H1 (cell line): ENCODE results near the gene RRAS. TPM values are rescaled to one million over a fixed set of nuclear protein-coding genes. Genes with fewer than 3 reads are reported as not detected.

Experiments
- BACH1 ChIP-seq: IDR thresholded peaks from 2 replicates; pipeline ENCODE4 v1.6.1; 2012; ENCODE audit warnings: low read length, improper control_type of control experiment
- polyA plus RNA-seq, 7 experiments: library from polyadenylated mRNA; depleted of rRNA in 3 of 7; stranded (reverse) in 5 of 7; unstranded in 2 of 7; fragments of >200 nt in 5 of 7; fragments of 200-250 nt in 2 of 7; gene quantifications; 1 replicate in 5 of 7; 2 replicates in 1 of 7; 4 replicates in 1 of 7; pipeline versions ENCODE4 v1.2.1 to v1.2.3, GENCODE V29; 2011 to 2013; ENCODE audit warnings: missing spikeins in 2 of 7, mixed read lengths in 2 of 7
- total RNA-seq: library from RNA; stranded (reverse); fragmentation: NEBNext Ultra II Directional; extraction: Animal tissue kit (Norgen Biotek cat#: 25700); gene quantifications from 2 replicates; pipeline ENCODE4 v1.2.1, GENCODE V29; 2021

RRAS gene
- total and polyA plus RNA-seq, 2 of the 8 experiments (the other 6 are each of a cell fraction or from before 2014, with no cell fraction given) = 17.7 to 49.1 TPM

- no peak for TF ChIP-seq BACH1
Observed at GRCh38 chr19:49640113-49640898, at the start of gene RRAS (continued).
